PC-3 (cell line): Measurements from ENCODE around the gene C2CD3. TPM values are rescaled to one million over a fixed set of nuclear protein-coding genes. Genes with fewer than 3 reads are reported as not detected.

Experiments used
- ATAC-seq: fragments of 200-7000 bp; cut with Tn5 transposase; 2 replicates; pipeline ENCODE4 v1.9.1; 2020; ENCODE audit warnings: mild to moderate bottlenecking, moderate library complexity
- BruUV-seq: library from RNA; stranded (reverse); fragments of 400-500 nt; replicated peaks from 2 replicates; lab custom pipeline; 2021; lab: Mats Ljungman, UMichigan
- CTCF ChIA-PET: fragments of 300-600 bp; sonication (Branson Sonifier 250); formaldehyde crosslinking; loops from one replicate; lab custom pipeline; 2022; ENCODE audit warnings: antibody characterized with exemption; lab: Charles Lee
- POLR2A ChIA-PET: fragments of 300-600 bp; sonication (Branson Sonifier 250); formaldehyde crosslinking; loops from one replicate; lab custom pipeline; 2022; ENCODE audit warnings: antibody characterized with exemption; ENCODE audit not compliant: unreplicated experiment; lab: Charles Lee
- DNase-seq: peaks from one replicate; pipeline ENCODE4 v3.0.0-alpha.2; 2015
- H2AFZ ChIP-seq: fragments of 300-600 bp; sonication (generic); 2 replicates; pipeline ENCODE4 v1.6.0; 2016; ENCODE audit warnings: antibody characterized with exemption, low read length
- H3F3A ChIP-seq: fragments of 300-600 bp; sonication (generic); one replicate; pipeline ENCODE4 v1.6.0; 2017; ENCODE audit warnings: antibody characterized with exemption, low read length, control low read depth, mild to moderate bottlenecking; ENCODE audit not compliant: unreplicated experiment
- H3K27ac ChIP-seq: fragments of 300-600 bp; sonication (generic); 2 replicates; pipeline ENCODE4 v1.5.1; 2016; ENCODE audit warnings: mild to moderate bottlenecking, low read length
- H3K27me3 ChIP-seq: fragments of 300-600 bp; sonication (generic); 2 replicates; pipeline ENCODE4 v1.6.1; 2016; ENCODE audit warnings: low read length, mixed read lengths
- H3K36me3 ChIP-seq: fragments of 300-600 bp; sonication (generic); 2 replicates; pipeline ENCODE4 v1.6.1; 2016; ENCODE audit warnings: low read depth, mixed run types, low read length, mixed read lengths
- H3K4me1 ChIP-seq: fragments of 300-600 bp; sonication (generic); 2 replicates; pipeline ENCODE4 v1.5.1; 2016; ENCODE audit warnings: low read length; ENCODE audit not compliant: insufficient read depth
- H3K4me2 ChIP-seq: fragments of 300-600 bp; sonication (generic); 2 replicates; pipeline ENCODE4 v1.6.0; 2016; ENCODE audit warnings: low read length
- H3K4me3 ChIP-seq: fragments of 300-600 bp; sonication (generic); 2 replicates; pipeline ENCODE4 v1.5.1; 2016; ENCODE audit warnings: mild to moderate bottlenecking, low read length, mixed read lengths
- H3K79me2 ChIP-seq: fragments of 300-600 bp; sonication (generic); 2 replicates; pipeline ENCODE4 v1.6.1; 2017; ENCODE audit warnings: low read length, mixed read lengths
- H3K9ac ChIP-seq: fragments of 300-600 bp; sonication (generic); 2 replicates; pipeline ENCODE4 v1.6.0; 2016; ENCODE audit warnings: mild to moderate bottlenecking, low read length
- H3K9me2 ChIP-seq: fragments of 300-600 bp; sonication (generic); replicated peaks from 2 replicates; pipeline ENCODE4 v1.6.1; 2016; ENCODE audit warnings: mixed run types, low read length, mixed read lengths
- H3K9me3 ChIP-seq: fragments of 300-600 bp; sonication (generic); 2 replicates; pipeline ENCODE4 v1.6.1; 2016; ENCODE audit warnings: low read length, mixed read lengths
- H4K20me1 ChIP-seq: fragments of 300-600 bp; sonication (generic); 2 replicates; pipeline ENCODE4 v1.6.1; 2016; ENCODE audit warnings: low read length, mixed read lengths
- CTCF ChIP-seq: fragments of 300-600 bp; sonication (generic); conservative IDR thresholded peaks from 2 replicates; pipeline ENCODE4 v1.5.1; 2017; ENCODE audit warnings: antibody characterized with exemption, low read depth, mild to moderate bottlenecking, low read length
- EZH2 ChIP-seq: fragments of 300-600 bp; sonication (generic); IDR thresholded peaks from one replicate; pipeline ENCODE4 v1.6.1; 2017; ENCODE audit warnings: antibody characterized with exemption, mild to moderate bottlenecking, low read length; ENCODE audit not compliant: unreplicated experiment
- EZH2phosphoT487 ChIP-seq: fragments of 300-600 bp; sonication (generic); IDR thresholded peaks from 2 replicates; pipeline ENCODE4 v1.6.1; 2018; ENCODE audit warnings: mild to moderate bottlenecking, antibody characterized with exemption, low read length, borderline replicate concordance
- intact Hi-C: fragments of 100-400 bp; cut with micrococcal nuclease; formaldehyde crosslinking; loops from 2 replicates; pipeline ENCODE4 v1.9.0; 2023
- total RNA-seq: library from RNA; depleted of rRNA; stranded (reverse); fragments of >200 nt; gene quantifications from 2 replicates; pipeline ENCODE4 v1.2.3, GENCODE V29; 2014

C2CD3 gene
- total RNA-seq, 1 experiment from 2014 or later = 27.3 TPM

- Histone ChIP-seq H3K9me3 (no peaks in the 10 kb centered on the region), H3K4me2 (peak overlapping the region; percentile 100), H3F3A (no peaks in the 10 kb centered on the region), H3K27me3 (no peaks in the 10 kb centered on the region), H3K9ac (peak overlapping the region; percentile 81), H3K36me3 (no peaks in the 10 kb centered on the region), H3K27ac (peak overlapping the region; percentile 85), H4K20me1 (no peaks in the 10 kb centered on the region), H2AFZ (peak overlapping the region; percentile 100), H3K79me2 (peaks cover 8% of the 10 kb centered on the region; the same call in 1 of the 2 replicates), H3K4me1 (peaks cover 28% of the 10 kb centered on the region), H3K9me2 (no peaks in the 10 kb centered on the region), H3K4me3 (peak overlapping the region; percentile 79)
- ChIA-PET POLR2A (no interaction called here), CTCF (no interaction called here)
- DNase-seq (no peak), ATAC-seq (no peak)
- TSS peak; percentile 87 for BruUV-seq
- no peak for TF ChIP-seq CTCF
- TF ChIP-seq EZH2phosphoT487 = no peak
- TF ChIP-seq EZH2 = no peak
- intact Hi-C loops = loop anchor here (10.0 kb wide), 1 partner anchor 191 kb away; the partner anchor contains the start of genes C2CD3 and PPME1
Measured at GRCh38 chr11:73983741-73984538, 186.9 kb downstream of the C2CD3 start.

GRCh38 chr11:73982990-73983740 is 187.6 kb downstream of the C2CD3 start:
- no TSS peak for BruUV-seq
- H3K9me2 ChIP-seq = no peaks in the 10 kb centered on the region
- DNase-seq (peak; percentile 92), ATAC-seq (peak; percentile 90)
- peak overlapping the region; percentile 100 for H2AFZ ChIP-seq
- ChIA-PET CTCF (interaction anchor here (0.6 to 0.7 kb wide), 2 partner anchors 52 to 188 kb away, joined by 4 to 16 read pairs; partner anchors contain the start of genes C2CD3 and PPME1), POLR2A (interaction anchor here (0.6 kb wide), 2 partner anchors 23 to 106 kb away, joined by 3 read pairs; no protein-coding TSS in a partner anchor)
- H3K27ac ChIP-seq = peak overlapping the region; percentile 85
- 0 out of 2 replicates have a peak, but pooled peaks cover under 1% of the 10 kb centered on the region for H3K36me3 ChIP-seq
- TF ChIP-seq CTCF (no peak), EZH2phosphoT487 (no peak), EZH2 (no peak)
- H3K79me2 ChIP-seq = peaks cover 8% of the 10 kb centered on the region; the same call in 1 of the 2 replicates
- peak overlapping the region; percentile 79 for H3K4me3 ChIP-seq
- peak overlapping the region; percentile 81 for H3K9ac ChIP-seq
- H3F3A ChIP-seq = no peaks in the 10 kb centered on the region
- no peaks in the 10 kb centered on the region for H3K9me3 ChIP-seq
- H3K4me2 ChIP-seq = peak overlapping the region; percentile 100
- H3K4me1 ChIP-seq = peaks cover 28% of the 10 kb centered on the region
- no peaks in the 10 kb centered on the region for H4K20me1 ChIP-seq
- no peaks in the 10 kb centered on the region for H3K27me3 ChIP-seq
- intact Hi-C loops = loop anchor here (10.0 kb wide), 1 partner anchor 192 kb away; the partner anchor contains the start of genes C2CD3 and PPME1
